H7 (cell line): ENCODE measurements around the gene SPDYA. TPM values are rescaled to one million over a fixed set of nuclear protein-coding genes. Genes with fewer than 3 reads are reported as not detected.

ENCODE experiments used
- DNase-seq: peaks from one replicate; pipeline ENCODE4 v3.0.0; 2012
- H3K27me3 ChIP-seq: 2 replicates; pipeline ENCODE4 v1.6.0; 2011; ENCODE audit warnings: mild to moderate bottlenecking, low read length; ENCODE audit not compliant: control insufficient read depth, insufficient read depth
- H3K36me3 ChIP-seq: replicated peaks from 2 replicates; pipeline ENCODE4 v1.5.1; 2011; ENCODE audit warnings: low read length; ENCODE audit not compliant: control insufficient read depth, insufficient read depth
- H3K4me3 ChIP-seq: 2 replicates; pipeline ENCODE4 v1.5.1; 2011; ENCODE audit warnings: low read depth, mild to moderate bottlenecking, control low read depth, low read length, moderate library complexity; ENCODE audit not compliant: insufficient read depth
- total RNA-seq: library from RNA; depleted of rRNA; stranded (reverse); fragments of >200 nt; shearing (Covaris generic); gene quantifications from 2 replicates; pipeline ENCODE4 v1.2.3, GENCODE V29; 2014

The SPDYA gene
- total RNA-seq, 1 experiment from 2014 or later, result 0.28 TPM

- Histone ChIP-seq H3K4me3 (no peak overlapping the region), H3K36me3 (peaks cover 1% of the 10 kb centered on the region), H3K27me3 (no peaks in the 10 kb centered on the region)
- no peak for DNase-seq
Observed at GRCh38 chr2:28801726-28802125, 8.9 kb upstream of the SPDYA start.

- DNase-seq, result no peak
- Histone ChIP-seq H3K36me3 (peaks cover 1% of the 10 kb centered on the region), H3K4me3 (no peak overlapping the region), H3K27me3 (no peaks in the 10 kb centered on the region)
Observed at GRCh38 chr2:28802975-28803429, 7.6 kb upstream of the SPDYA start.

GRCh38 chr2:28809927-28810326 lies 707 bp upstream of the SPDYA start:
- no peak for DNase-seq
- H3K27me3 ChIP-seq, result peaks cover 13% of the 10 kb centered on the region
- peak overlapping the region; percentile 47; the same call in 1 of the 2 replicates for H3K4me3 ChIP-seq
- no peaks in the 10 kb centered on the region for H3K36me3 ChIP-seq

DNA sequence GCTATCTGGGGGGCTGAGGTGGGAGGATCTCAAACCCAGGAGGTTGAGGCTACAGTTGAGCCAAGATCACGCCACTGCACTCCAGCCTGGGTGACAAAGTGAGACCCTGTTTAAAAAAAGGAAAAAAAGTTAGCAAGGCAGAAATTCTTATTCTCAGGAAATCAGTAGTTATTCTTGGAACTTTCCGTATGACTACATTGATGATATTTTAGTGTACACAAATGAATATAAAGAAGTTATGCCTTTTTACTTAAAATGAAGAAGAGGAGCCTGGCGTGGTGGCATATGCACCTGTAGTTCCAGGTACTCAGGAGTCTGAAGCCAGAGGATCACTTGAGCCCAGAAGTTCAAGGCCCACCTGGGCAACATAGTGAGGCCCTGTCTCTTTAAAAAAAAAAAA lies 7.4 kb downstream of the SPDYA start:
- Histone ChIP-seq H3K27me3 (no peaks in the 10 kb centered on the region), H3K4me3 (no peak overlapping the region), H3K36me3 (no peaks in the 10 kb centered on the region)
- no peak for DNase-seq

GRCh38 chr2:28821295-28821958 lies 10.8 kb downstream of the SPDYA start:
- Histone ChIP-seq H3K36me3 (no peaks in the 10 kb centered on the region), H3K27me3 (no peaks in the 10 kb centered on the region), H3K4me3 (no peak overlapping the region)
- peak; percentile 49 for DNase-seq

DNA sequence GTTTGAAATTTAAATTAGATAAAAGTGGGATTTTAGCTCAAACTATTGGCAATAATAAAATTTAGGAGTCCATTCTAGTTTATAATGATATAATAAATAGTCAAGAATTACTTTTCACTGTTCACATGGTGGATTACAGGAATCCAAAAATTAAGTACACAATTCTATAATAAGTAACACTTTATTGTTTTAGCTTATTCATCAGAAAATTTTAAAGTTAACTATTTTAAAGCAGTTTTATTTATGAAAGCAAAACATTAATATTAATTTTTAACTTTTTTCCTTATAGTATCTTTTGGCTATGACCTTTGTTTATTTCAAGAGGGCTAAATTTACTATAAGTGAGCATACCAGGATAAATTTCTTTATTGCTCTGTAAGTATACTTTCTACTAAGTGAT lies 11.4 kb downstream of the SPDYA start:
- DNase-seq, result no peak
- no peaks in the 10 kb centered on the region for H3K36me3 ChIP-seq
- H3K27me3 ChIP-seq, result no peaks in the 10 kb centered on the region
- H3K4me3 ChIP-seq, result no peak overlapping the region

DNA sequence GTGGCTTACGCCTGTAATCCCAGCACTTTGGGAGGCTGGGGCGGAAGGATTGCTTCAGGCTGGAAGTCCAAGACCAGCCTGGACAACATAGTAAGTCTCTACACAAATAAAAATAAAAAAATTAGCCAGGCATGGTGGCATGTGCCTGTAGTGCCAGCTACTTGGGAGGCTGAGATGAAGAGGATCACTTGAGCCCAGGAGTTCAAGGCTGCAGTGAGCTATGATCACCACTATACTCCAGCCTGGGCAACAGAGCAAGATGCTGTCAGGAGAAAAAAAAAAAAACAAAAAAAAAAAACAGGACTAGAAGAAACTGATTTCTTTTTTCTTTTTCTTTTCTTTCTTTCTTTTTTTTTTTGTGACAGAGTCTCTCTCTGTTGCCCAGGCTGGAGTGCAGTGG lies 13.6 kb downstream of the SPDYA start:
- no peaks in the 10 kb centered on the region for H3K27me3 ChIP-seq
- no peaks in the 10 kb centered on the region for H3K36me3 ChIP-seq
- no peak for DNase-seq
- no peak overlapping the region for H3K4me3 ChIP-seq

GRCh38 chr2:28824870-28825269 lies 14.2 kb downstream of the SPDYA start:
- H3K4me3 ChIP-seq, result no peak overlapping the region
- no peaks in the 10 kb centered on the region for H3K36me3 ChIP-seq
- no peaks in the 10 kb centered on the region for H3K27me3 ChIP-seq
- no peak for DNase-seq

- H3K36me3 ChIP-seq, result no peaks in the 10 kb centered on the region
- no peak for DNase-seq
- H3K4me3 ChIP-seq, result no peak overlapping the region
- no peaks in the 10 kb centered on the region for H3K27me3 ChIP-seq
Observed at GRCh38 chr2:28828382-28828781, 17.7 kb downstream of the SPDYA start.

DNA sequence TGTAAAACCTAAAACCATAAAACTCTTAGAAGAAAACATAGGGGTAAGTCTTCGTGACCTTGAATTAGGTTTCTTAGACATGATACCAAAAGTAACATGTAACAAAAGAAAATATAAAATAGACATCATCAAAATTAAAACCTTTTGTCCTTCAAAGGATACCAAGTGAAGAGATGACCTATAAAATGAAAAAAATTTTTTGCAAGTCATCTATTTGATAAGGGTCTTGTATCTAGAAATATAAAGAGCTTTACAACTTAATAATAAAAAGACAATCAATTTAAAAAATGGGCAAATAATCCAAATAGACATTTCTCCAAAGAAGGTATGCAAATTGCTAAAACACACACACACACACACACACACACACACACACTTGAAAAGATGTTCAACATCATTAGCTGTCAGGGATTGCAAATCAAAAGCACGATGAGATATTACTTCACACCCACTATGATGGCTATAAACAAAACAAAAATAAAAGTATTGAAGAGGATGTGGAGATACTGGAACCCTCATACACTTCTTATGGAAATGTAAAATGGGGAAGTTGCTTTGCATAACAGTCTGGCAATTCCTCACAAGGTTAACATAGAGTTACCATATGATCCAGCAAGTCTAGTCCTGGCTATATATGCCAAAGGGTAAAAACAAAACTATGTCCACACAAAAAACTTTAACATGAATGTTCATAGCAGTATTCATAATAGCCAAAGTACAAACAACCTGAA lies 23.3 kb downstream of the SPDYA start:
- no peaks in the 10 kb centered on the region for H3K36me3 ChIP-seq
- H3K27me3 ChIP-seq, result no peaks in the 10 kb centered on the region
- DNase-seq, result no peak
- H3K4me3 ChIP-seq, result no peak overlapping the region

GRCh38 chr2:28835781-28836180 lies 25.1 kb downstream of the SPDYA start:
- no peak for DNase-seq
- Histone ChIP-seq H3K36me3 (no peaks in the 10 kb centered on the region), H3K4me3 (no peak overlapping the region), H3K27me3 (no peaks in the 10 kb centered on the region)

GRCh38 chr2:28838971-28839370 lies 28.3 kb downstream of the SPDYA start:
- DNase-seq, result no peak
- H3K27me3 ChIP-seq, result no peaks in the 10 kb centered on the region
- H3K4me3 ChIP-seq, result no peak overlapping the region
- no peaks in the 10 kb centered on the region for H3K36me3 ChIP-seq

GRCh38 chr2:28842042-28842441 lies 31.4 kb downstream of the SPDYA start:
- Histone ChIP-seq H3K27me3 (no peaks in the 10 kb centered on the region), H3K4me3 (no peak overlapping the region), H3K36me3 (no peaks in the 10 kb centered on the region)
- DNase-seq, result no peak

DNA sequence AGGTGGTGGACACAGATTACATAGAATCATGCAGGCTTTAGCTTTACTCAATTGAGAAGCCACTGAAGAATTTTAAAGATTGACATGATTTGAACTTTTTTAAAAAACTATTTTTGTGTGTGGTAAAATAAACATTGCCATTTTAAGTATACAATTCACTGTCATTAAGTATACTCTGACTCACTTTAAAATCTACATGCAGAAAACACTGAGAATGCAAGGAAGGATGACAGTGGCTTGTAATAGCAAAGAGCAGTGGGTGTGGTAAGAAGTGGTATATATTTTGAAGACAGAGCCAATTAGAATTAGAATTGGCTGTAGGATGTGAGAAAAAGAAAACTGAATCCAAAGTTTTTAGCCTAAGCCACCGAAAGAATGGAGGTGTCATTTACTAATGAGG lies 44.6 kb downstream of the SPDYA start:
- H3K27me3 ChIP-seq, result no peaks in the 10 kb centered on the region

DNA sequence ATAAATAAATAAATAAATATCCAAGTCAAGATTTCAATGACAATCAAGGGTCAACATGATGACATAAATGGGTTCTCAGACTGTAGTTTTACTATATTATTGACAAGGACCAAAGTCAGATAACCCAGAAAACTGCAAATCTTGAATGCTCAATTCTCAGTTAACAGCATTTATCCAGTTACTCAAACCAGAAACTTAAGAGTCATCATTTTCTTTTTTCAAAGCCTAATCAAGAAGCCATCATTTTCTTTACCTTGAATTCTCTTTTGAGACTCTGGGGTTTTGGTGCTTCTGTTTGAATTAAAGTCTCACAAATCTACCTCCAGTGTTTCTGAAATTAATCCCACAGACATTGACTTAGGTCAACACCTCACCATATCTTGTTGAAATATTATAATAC lies 45.3 kb downstream of the SPDYA start:
- Histone ChIP-seq H3K4me3 (no peak overlapping the region), H3K36me3 (peaks cover 4% of the 10 kb centered on the region), H3K27me3 (no peaks in the 10 kb centered on the region)
- DNase-seq, result no peak

More for the DNA sequence above, 44.6 kb downstream of the SPDYA start:
- no peak for DNase-seq
- Histone ChIP-seq H3K4me3 (no peak overlapping the region), H3K36me3 (no peaks in the 10 kb centered on the region; the same call in none of the 2 replicates)
